Superior temporal gyrus (tissue), 1 donor: ENCODE data around the gene ACSL5.
A peak's percentile ranks its signal among the peaks of the same experiment; 100 is the strongest.
"Not testable (repeated sequence)": the region's sequence is repeated elsewhere in the genome, so short reads cannot be mapped to it uniquely, and the experiment has no call there.

ENCODE experiments used
- DNase-seq: peaks from one replicate; pipeline ENCODE4 v3.0.0-alpha.2; 2016; ENCODE audit errors: extremely low spot score

The ACSL5 gene

GRCh38 chr10:112464074-112464473 lies 90.2 kb downstream of the ACSL5 start:
- not testable (repeated sequence) for DNase-seq

GRCh38 chr10:112465299-112465883 lies 91.5 kb downstream of the ACSL5 start:
- no peak for DNase-seq

DNA sequence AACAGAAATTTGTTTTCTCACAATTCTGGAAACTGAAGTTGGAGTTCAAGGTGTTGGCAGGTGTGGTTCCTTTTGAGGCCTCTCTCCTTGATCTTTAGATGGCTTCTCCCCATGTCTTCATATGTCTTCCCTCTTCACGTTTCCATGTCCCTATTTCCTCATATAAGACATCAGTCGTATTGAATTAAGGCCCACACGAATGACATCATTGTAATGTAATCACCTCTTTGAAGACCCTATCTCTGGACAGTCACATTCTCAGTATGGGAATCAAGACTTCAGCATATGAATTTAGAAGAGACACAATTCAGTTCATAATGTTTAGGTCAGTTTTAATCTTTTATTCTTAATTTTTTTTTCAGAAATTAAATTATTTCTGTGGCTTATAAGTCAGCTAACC lies 92.9 kb downstream of the ACSL5 start:
- DNase-seq, result no peak

DNA sequence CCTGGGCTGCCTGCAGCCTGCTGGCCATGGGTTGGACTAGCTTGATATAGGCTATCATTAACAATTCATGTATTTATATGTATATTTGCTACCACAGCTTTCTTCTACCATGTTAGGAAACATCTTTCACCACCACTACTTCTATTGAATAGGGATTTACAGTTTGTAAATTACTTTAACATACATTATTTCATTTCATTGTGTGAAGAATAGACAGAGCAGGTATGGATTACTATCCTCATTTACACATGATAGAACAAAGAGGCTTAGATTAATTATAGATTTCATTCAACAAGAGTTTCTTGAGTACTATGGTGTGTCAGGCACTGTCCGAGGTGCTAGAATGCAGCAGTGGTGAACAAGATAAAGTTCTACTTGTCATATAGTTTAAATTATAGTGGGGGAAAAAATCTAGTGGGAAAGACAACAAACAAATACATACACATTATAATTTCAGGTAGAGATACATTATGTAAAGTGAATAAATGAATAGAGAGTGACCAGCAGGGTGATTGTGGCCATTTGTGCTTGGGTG lies 93.7 kb downstream of the ACSL5 start:
- DNase-seq, result no peak

DNA sequence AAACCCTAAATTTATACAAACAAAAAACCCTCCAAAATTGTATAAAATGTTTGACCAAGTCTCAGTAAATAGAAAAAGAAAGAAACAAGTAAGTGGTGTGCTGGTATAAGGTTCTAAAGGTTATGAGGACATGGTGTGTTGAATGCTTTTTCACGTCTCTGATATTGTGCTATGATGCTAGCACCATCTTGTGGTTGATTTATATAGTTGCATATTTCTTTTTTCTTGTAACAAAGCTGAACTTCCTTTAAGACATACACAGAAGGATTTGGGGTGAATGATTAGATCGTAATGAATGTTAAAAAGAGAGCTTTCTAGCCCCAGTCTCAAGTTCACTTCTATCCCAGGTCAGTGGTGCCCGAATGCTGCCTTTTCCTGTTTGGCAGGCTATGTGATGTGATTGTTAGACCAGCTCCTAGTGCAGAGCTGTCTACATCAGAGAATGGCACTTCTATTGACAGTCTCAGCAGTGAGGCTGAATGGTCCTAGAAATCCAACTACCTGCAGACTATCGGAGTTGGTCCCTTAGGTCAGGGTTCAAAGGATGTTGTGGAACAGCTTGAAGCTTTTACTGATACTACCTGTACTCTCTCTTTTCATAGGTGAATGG lies 98.1 kb downstream of the ACSL5 start:
- DNase-seq, result peak; percentile 82

- DNase-seq, result peak; percentile 71
Observed at GRCh38 chr10:112475575-112476218, 101.8 kb downstream of the ACSL5 start.
